HEK293T (cell line): ENCODE results near the gene ANKS1B.
"Not testable (repeated sequence)": the region's sequence is repeated elsewhere in the genome, so short reads cannot be mapped to it uniquely, and the experiment has no call there.

Experiments
- CTCF ChIA-PET: fragments of 350-600 bp; formaldehyde crosslinking; extraction: SDS; loops from one replicate; lab custom pipeline; 2021; ENCODE audit warnings: antibody characterized with exemption, inconsistent platforms; lab: Yijun Ruan, JAX
- POLR2A ChIA-PET: fragments of 350-600 bp; formaldehyde crosslinking; extraction: SDS; loops from one replicate; lab custom pipeline; 2020; ENCODE audit warnings: antibody characterized with exemption, inconsistent platforms; lab: Yijun Ruan, JAX
- DNase-seq: peaks from one replicate; pipeline ENCODE4 v3.0.0; 2012; ENCODE audit warnings: mixed read lengths; ENCODE audit errors: extremely low spot score
- ARNT ChIP-seq: fragments of 450-650 bp; IDR thresholded peaks from 2 replicates; pipeline ENCODE4 v1.6.1; 2017; ENCODE audit warnings: mild to moderate bottlenecking
- BHLHE40 ChIP-seq: fragments of 450-650 bp; IDR thresholded peaks from 2 replicates; pipeline ENCODE4 v1.6.1; 2016; ENCODE audit warnings: mild to moderate bottlenecking, moderate library complexity, borderline replicate concordance
- CTBP1 ChIP-seq: fragments of 450-650 bp; IDR thresholded peaks from 2 replicates; pipeline ENCODE4 v1.6.1; 2016; ENCODE audit warnings: borderline replicate concordance
- ELF4 ChIP-seq: fragments of 450-650 bp; IDR thresholded peaks from 2 replicates; pipeline ENCODE4 v1.6.1; 2017; ENCODE audit warnings: antibody characterized with exemption
- FOXA1 ChIP-seq: fragments of 450-650 bp; IDR thresholded peaks from 2 replicates; pipeline ENCODE4 v1.6.1; 2016; ENCODE audit warnings: mild to moderate bottlenecking
- FOXK2 ChIP-seq: fragments of 450-650 bp; IDR thresholded peaks from 2 replicates; pipeline ENCODE4 v1.6.1; 2016; ENCODE audit warnings: mild to moderate bottlenecking
- FOXM1 ChIP-seq: fragments of 450-650 bp; IDR thresholded peaks from 2 replicates; pipeline ENCODE4 v1.6.1; 2017; ENCODE audit warnings: mild to moderate bottlenecking, borderline replicate concordance
- HDGF ChIP-seq: fragments of 450-650 bp; IDR thresholded peaks from 2 replicates; pipeline ENCODE4 v1.6.1; 2017; ENCODE audit warnings: antibody characterized with exemption, borderline replicate concordance
- L3MBTL2 ChIP-seq: fragments of 450-650 bp; conservative IDR thresholded peaks from 2 replicates; pipeline ENCODE4 v1.6.1; 2016; ENCODE audit warnings: mild to moderate bottlenecking
- LEF1 ChIP-seq: fragments of 450-650 bp; IDR thresholded peaks from 2 replicates; pipeline ENCODE4 v1.6.1; 2017; ENCODE audit warnings: mild to moderate bottlenecking, borderline replicate concordance
- NFRKB ChIP-seq: fragments of 450-650 bp; IDR thresholded peaks from 2 replicates; pipeline ENCODE4 v1.6.1; 2016; ENCODE audit warnings: mild to moderate bottlenecking, moderate library complexity
- PKNOX1 ChIP-seq: fragments of 450-650 bp; IDR thresholded peaks from 2 replicates; pipeline ENCODE4 v1.6.1; 2016
- SP1 ChIP-seq: fragments of 450-650 bp; IDR thresholded peaks from 2 replicates; pipeline ENCODE4 v1.6.1; 2017
- SUZ12 ChIP-seq: fragments of 450-650 bp; IDR thresholded peaks from 2 replicates; pipeline ENCODE4 v1.6.1; 2016; ENCODE audit warnings: mild to moderate bottlenecking
- TARDBP ChIP-seq: fragments of 450-650 bp; IDR thresholded peaks from 2 replicates; pipeline ENCODE4 v1.6.1; 2016
- ZNF384 ChIP-seq: fragments of 450-650 bp; IDR thresholded peaks from 2 replicates; pipeline ENCODE4 v1.6.1; 2016

Gene ANKS1B

GRCh38 chr12:99732131-99732530 is 252.6 kb downstream of the ANKS1B start:
- TF ChIP-seq SP1 (no peak), ELF4 (no peak), LEF1 (no peak), ZNF384 (no peak), FOXM1 (no peak), CTBP1 (no peak), HDGF (no peak), ARNT (no peak)
- DNase-seq, result no peak
- CTCF ChIA-PET, result no interaction called here
- POLR2A ChIA-PET, result no interaction called here

DNA sequence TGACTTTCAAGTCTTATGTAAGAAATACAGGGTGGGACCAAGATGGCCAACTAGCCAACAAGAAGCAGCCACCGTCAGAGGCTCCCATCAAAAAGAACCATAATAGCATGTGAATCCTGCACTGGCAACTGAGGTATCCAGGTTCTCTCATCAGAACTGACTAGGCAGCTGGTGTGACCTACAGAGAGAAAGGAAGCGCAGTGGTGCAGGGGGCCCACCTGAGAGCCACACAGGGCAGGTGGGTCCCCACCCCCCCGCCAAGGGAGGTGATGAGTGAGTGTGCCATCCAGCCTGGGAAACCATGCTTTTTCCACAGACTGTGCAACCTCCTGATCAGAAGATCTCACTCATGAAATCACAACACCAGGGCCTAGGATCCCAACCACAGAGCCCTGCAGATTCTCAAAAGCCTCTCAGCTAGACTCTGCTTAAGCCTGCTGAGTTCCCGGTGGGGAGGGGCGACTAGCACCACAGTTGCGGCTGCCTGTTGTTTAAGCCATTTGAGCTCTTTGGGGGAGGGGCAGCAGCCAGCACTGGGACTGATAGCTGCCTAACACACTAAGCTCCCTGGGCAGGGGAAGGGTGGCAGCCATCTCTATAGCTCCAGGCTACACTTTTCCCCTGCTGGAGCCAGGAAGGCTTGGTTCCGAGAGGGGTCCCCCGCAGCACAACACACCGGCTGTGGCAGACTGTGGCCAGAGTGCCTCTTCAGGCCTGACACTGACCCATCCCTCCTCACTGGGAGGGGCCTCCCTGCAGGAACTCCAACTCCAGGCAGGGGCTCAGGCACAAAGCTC is 261.8 kb downstream of the ANKS1B start:
- TF ChIP-seq SP1, result no peak
- no peak for TF ChIP-seq SUZ12
- no peak for TF ChIP-seq ELF4
- TF ChIP-seq LEF1, result no peak
- no peak for DNase-seq
- POLR2A ChIA-PET, result no interaction called here
- CTCF ChIA-PET, result no interaction called here

DNA sequence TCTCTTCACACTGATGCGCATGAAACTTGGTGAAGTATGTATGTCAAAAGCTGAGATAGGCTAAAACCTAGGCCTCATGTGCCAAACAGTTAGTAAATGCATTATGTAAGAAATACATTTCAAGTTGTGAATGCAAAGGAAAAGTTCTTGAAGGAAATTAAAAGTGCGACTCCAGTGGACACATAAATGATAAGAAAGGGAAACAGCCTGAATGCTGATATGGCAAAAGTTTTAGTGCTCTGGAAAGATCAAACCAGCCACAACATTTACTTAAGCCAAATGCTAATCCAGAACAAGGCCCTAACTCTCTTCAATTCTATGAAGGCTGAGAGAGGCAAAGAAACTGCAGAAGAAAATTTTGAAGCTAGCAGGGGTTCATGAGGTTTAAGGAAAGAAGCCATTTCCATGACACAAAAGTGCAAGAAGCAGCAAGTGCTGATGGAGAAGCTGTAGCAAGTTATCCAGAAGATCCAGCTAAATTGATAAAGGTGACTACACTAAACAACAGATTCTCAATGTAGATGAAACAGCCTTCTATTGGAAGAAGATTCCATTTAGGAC is 262.9 kb downstream of the ANKS1B start:
- no peak for TF ChIP-seq BHLHE40
- no peak for TF ChIP-seq ELF4
- no peak for TF ChIP-seq FOXK2
- no peak for TF ChIP-seq L3MBTL2
- TF ChIP-seq ZNF384, result no peak
- no peak for TF ChIP-seq FOXA1
- TF ChIP-seq LEF1, result no peak
- no peak for TF ChIP-seq CTBP1
- TF ChIP-seq SUZ12, result no peak
- TF ChIP-seq PKNOX1, result no peak
- no peak for TF ChIP-seq FOXM1
- TF ChIP-seq SP1, result no peak
- no peak for TF ChIP-seq ARNT
- ChIA-PET CTCF (no interaction called here), POLR2A (no interaction called here)
- DNase-seq, result no peak

DNA sequence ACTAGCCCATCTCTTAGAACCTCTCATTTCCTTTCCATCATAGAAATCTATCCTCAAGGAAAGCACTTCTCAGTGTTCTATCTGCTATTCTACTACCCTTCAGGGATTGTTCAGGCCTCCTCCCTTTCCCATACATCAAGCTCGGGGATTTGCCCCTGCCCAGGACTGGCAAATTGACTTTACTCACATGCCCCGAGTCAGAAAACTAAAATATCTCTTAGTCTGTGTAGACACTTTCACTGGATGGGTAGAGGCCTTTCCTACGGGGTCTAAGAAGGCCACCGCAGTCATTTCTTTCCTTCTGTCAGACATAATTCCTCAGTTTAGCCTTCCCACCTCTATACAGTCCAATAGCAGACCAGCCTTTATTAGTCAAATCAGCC is 264.7 kb downstream of the ANKS1B start:
- DNase-seq, POLR2A ChIA-PET, CTCF ChIA-PET: not testable (repeated sequence)

DNA sequence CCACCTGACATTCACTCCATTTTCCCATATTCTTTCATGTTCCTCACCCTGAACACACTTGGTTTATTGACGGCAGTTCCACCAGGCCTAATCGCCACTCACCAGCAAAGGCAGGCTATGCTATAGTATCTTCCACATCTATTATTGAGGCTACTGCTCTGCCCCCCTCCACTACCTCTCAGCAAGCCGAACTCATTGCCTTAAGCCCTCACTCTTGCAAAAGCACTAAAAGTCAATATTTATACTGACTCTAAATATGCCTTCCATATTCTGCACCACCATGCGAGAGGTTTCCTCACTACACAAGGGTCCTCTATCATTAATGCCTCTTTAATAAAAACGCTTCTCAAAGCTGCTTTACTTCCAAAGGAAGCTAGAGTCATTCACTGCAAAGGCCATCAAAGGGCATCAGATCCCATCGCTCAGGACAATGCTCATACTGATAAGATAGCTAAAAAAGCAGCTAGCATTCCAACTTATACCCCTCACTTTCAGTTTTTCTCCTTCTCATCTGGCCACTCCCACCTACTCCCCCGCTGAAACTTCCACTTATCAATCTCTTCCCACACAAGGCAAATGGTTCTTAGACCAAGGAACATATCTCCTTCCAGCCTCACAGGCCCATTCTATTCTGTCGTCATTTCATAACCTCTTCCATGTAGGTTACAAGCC is 265.2 kb downstream of the ANKS1B start:
- DNase-seq, POLR2A ChIA-PET, CTCF ChIA-PET: not testable (repeated sequence)

- DNase-seq, POLR2A ChIA-PET: not testable (repeated sequence)
These were observed 268.8 kb downstream of the ANKS1B start for GRCh38 chr12:99715841-99716510.

DNA sequence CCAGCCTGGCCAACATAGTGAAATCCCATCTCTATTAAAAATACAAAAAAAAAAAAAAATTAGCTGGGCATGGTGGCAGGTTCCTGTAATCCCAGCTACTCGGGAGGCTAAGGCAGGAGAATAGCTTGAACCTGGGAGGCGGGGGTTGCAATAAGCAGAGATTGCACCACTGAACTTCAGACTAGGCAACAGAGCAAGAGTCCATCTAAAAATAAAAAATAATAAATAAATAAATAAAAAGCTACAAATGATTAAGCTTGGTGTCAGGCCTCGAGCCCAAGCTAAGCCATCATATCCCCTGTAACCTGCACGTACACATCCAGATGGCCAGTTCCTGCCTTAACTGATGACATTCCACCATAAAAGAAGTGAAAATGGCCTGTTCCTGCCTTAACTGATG is 269.8 kb downstream of the ANKS1B start:
- POLR2A ChIA-PET, DNase-seq: not testable (repeated sequence)
- CTCF ChIA-PET, result interaction anchor here (0.7 kb wide), 1 partner anchor 335 kb away, joined by 3 read pairs; no protein-coding TSS in a partner anchor

More at GRCh38 chr12:99715841-99716510, 268.8 kb downstream of the ANKS1B start:
- CTCF ChIA-PET, result not testable (repeated sequence)

DNA sequence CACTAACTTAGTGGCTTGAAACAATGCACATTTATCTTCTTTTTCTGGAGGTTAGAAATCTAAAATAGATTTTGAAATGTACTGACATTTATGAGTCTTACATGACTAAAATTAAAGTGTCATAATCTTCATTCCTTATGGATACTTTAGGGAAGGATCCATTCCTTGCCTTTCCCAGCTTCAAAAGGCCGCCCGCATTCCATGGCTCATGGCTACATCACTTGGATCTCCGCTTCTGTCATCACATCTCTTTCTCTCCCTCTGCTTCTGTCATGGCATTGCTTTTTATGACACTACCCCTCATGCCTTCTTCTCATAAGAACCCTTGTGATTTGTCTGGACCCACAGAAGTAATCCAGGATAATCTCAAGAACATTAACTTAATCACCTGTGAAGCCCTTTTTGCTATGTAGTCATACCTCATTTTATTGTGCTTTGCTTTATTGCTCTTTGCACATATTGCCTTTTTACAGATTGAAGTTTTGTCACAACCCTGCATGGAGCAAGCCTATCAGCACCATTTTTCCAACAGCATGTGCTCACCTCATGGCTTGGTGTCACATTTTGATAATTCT is 270.7 kb downstream of the ANKS1B start:
- no peak for DNase-seq
- CTCF ChIA-PET, result interaction anchor here (0.7 kb wide), 1 partner anchor 334 kb away, joined by 3 read pairs; no protein-coding TSS in a partner anchor
- TF ChIP-seq LEF1 (no peak), L3MBTL2 (no peak), HDGF (no peak), SUZ12 (no peak), SP1 (no peak), BHLHE40 (no peak), FOXA1 (no peak), PKNOX1 (no peak), TARDBP (no peak), ARNT (no peak), NFRKB (no peak), ZNF384 (no peak)
- POLR2A ChIA-PET, result no interaction called here
